A549 treated with ZK216348 at 1 μM for 4 hours (cell line): ENCODE data around the gene PLA2G15. TPM values are rescaled to one million over a fixed set of nuclear protein-coding genes. Genes with fewer than 3 reads are reported as not detected.

ENCODE experiments used
- total RNA-seq: library from RNA; stranded (reverse); fragments of 200-300 nt; extraction: Qiagen RNA extraction; gene quantifications from 5 replicates; pipeline ENCODE4 v1.2.3, GENCODE V29; 2022; ENCODE audit warnings: low read depth

The PLA2G15 gene, protein sequence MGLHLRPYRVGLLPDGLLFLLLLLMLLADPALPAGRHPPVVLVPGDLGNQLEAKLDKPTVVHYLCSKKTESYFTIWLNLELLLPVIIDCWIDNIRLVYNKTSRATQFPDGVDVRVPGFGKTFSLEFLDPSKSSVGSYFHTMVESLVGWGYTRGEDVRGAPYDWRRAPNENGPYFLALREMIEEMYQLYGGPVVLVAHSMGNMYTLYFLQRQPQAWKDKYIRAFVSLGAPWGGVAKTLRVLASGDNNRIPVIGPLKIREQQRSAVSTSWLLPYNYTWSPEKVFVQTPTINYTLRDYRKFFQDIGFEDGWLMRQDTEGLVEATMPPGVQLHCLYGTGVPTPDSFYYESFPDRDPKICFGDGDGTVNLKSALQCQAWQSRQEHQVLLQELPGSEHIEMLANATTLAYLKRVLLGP
- 11.0 to 16.4 TPM (median 14.7 TPM) in 5 replicates for total RNA-seq

DNA sequence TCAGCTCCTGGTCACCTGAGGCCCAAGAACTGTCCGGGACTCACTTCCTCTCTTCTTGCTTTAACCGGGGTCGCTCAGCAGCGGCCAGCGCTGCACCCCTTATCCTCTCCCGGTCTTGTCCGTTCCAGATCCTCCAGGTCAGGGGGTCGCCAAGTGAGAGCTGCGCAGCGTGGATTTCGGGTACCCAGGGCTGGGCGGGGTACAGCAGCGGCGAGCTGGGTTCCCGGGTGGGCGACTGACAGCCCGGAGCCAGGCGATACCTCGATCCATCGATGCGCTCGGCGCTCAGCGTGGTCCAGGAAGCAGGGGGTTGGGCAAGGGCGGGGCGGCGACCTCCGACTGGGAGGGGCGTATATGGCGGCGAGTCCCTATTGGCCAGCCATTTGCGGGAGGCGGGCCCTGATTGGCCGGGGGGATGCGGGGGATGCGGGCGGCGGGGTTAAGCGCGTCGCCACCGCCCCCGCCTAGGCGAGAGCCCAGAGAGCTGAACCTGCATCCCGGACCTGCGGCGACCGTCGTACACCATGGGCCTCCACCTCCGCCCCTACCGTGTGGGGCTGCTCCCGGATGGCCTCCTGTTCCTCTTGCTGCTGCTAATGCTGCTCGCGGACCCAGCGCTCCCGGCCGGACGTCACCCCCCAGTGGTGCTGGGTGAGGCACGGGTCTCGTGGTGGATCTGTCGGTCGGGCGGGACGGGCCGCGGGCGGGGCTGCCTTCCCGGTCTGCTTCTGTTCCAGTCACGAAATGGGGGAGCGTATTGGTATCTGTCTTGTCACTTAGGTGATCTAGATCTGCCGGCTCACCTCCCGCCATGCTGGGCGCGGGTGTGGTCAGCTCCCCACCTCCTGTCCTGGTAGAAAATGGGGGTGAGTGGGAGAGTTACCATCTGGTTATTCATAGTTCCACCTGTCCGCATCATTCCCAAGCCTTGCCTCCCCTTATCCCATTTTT lies at the start of gene PLA2G15:
Gene PLA2G15, plus strand, starts transcription at position 471 of the 951 bp plus-strand sequence. Its CDS starts 54 bp downstream, at position 525.

DNA sequence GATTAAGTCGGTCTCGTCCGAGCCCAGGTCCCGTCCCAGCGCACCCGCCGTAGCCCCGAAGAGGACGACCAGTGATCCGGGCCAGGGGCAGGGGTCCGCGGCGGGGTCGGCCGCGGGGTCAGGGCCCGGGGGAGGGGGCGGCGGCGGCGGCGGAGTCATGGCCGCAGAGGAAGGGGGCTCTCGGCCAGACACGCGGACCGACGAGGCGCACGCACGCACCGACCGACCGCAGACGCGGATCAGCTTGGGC lies 9.4 kb upstream of the PLA2G15 start, which contains the start of gene ESRP2:
Gene ESRP2, minus strand, starts transcription at position 241 of the 250 bp plus-strand sequence. Its CDS starts 82 bp downstream, at position 159.

DNA sequence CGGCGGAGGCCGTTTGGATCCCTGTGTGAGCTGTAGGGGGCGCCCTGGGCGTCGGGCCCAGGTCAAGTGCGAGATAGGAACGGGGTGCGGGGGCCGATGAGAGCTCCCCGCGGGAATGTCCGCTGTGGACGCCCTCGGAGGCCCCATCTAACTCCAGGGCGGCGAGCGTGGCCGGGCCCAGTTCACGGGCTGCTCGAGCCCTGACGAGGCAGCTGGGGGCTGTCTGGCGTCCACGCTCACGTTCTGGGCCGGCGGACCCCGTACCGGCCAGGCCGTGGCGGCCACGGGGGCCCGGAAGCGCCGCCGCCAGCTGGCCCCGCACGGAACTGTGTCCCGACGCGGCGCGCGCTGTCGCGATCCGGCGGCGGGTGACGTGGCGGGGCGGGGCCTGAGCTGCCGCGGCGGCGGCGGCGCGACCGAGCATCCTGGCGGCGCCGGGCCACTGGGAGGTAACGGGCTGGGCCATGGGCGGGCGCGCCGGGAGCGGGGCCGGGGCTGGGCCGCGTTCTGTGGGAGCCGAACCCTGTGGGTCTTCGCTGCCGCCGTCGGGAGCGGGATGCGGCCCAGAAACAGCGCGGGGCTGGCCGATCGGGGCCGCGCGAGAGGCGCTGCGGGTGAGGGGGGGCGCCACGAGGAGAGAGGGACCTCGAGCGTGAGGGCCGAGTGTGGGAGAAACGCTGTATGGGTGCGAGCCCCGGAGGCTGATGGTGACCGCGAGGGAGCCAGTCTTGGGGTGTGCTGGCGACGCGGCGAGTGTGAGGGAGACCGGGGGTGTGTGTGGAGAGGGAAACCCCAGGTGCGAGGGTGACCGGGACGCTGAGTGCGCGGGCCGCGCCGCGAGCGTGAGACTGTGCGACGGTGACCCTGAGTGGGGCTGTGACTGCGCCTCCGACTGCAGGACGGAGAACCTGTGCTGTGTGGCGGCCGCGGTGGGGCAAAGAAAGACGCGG lies 19.2 kb downstream of the PLA2G15 start, which contains the start of gene SLC7A6:
Gene SLC7A6, plus strand, starts transcription at position 399 of the 950 bp plus-strand sequence. CDS start 10,201 bp downstream, outside the sequence.

Other genes starting within 250 kb of the PLA2G15 start
- not detected in 5 replicates for gene DPEP2, start 245.9 kb upstream of the PLA2G15 start, total RNA-seq
- gene DPEP2NB, start 229.5 kb upstream of the PLA2G15 start, total RNA-seq, result not detected in 5 replicates
- 14.9 to 20.1 TPM (median 18.7 TPM) in 5 replicates for gene DDX28, start 222.1 kb upstream of the PLA2G15 start, total RNA-seq
- gene DUS2, start 222.1 kb upstream of the PLA2G15 start, total RNA-seq, result 14.9 to 20.0 TPM (median 16.7 TPM) in 5 replicates
- 11.4 to 18.0 TPM (median 15.3 TPM) in 5 replicates for gene NFATC3, start 160.0 kb upstream of the PLA2G15 start, total RNA-seq
- gene ESRP2, start 9.2 kb upstream of the PLA2G15 start, total RNA-seq, result 0.06 to 0.40 TPM (median 0.15 TPM) in 5 replicates
- 24.7 to 35.4 TPM (median 30.5 TPM) in 5 replicates for gene SLC7A6, start 19.2 kb downstream of the PLA2G15 start, total RNA-seq
- 11.0 to 14.3 TPM (median 11.8 TPM) in 5 replicates for gene SLC7A6OS, start 65.6 kb downstream of the PLA2G15 start, total RNA-seq
- 22.6 to 35.5 TPM (median 30.5 TPM) in 5 replicates for gene PRMT7, start 65.6 kb downstream of the PLA2G15 start, total RNA-seq
- gene SMPD3, start 203.1 kb downstream of the PLA2G15 start, total RNA-seq, result 0.08 to 0.33 TPM (median 0.15 TPM) in 5 replicates